ENCODE data around the gene NUDT6.
"Not testable (repeated sequence)": the region's sequence is repeated elsewhere in the genome, so short reads cannot be mapped to it uniquely, and the experiment has no call there.

The NUDT6 gene

GRCh38 chr4:122854447-122855352 lies 67.7 kb downstream of the NUDT6 start:
- Histone ChIP-seq H3K9me3 (no peaks in the 10 kb centered on the region), H3K27ac (no peak overlapping the region), H3K4me3 (ENCODE audit: low read depth in 1 of 2, low read length in 1 of 2) (no peak overlapping the region), H3K27me3 (peaks cover 12% of the 10 kb centered on the region), H3K36me3 (no peaks in the 10 kb centered on the region), H3K4me1 (ENCODE audit: control insufficient read depth in 1 of 2, insufficient read depth in 1 of 2, low read depth in 1 of 2, low read length in 1 of 2) (no peaks in the 10 kb centered on the region)
- no peak for TF ChIP-seq CTCF (IDR thresholded peaks at IDR 0.05)

- H3K27me3 ChIP-seq = peaks cover under 1% of the 10 kb centered on the region
- H3K36me3 ChIP-seq = no peaks in the 10 kb centered on the region
- no peak overlapping the region for H3K4me3 ChIP-seq (ENCODE audit: low read depth in 1 of 2, low read length in 1 of 2)
- H3K27ac ChIP-seq = no peak overlapping the region
- H3K4me1 ChIP-seq (ENCODE audit: control insufficient read depth in 1 of 2, insufficient read depth in 1 of 2, low read depth in 1 of 2, low read length in 1 of 2) = no peaks in the 10 kb centered on the region
- no peaks in the 10 kb centered on the region for H3K9me3 ChIP-seq
- no peak for TF ChIP-seq CTCF (IDR thresholded peaks at IDR 0.05)
Observed at GRCh38 chr4:122851568-122851967, 70.8 kb downstream of the NUDT6 start.

GRCh38 chr4:122849789-122850188 lies 72.6 kb downstream of the NUDT6 start:
- H3K4me3 ChIP-seq (ENCODE audit: low read depth in 1 of 2, low read length in 1 of 2); H3K4me1 ChIP-seq (ENCODE audit: control insufficient read depth in 1 of 2, insufficient read depth in 1 of 2, low read depth in 1 of 2, low read length in 1 of 2); H3K9me3 ChIP-seq; H3K27me3 ChIP-seq; H3K27ac ChIP-seq; H3K36me3 ChIP-seq: not testable (repeated sequence)

GRCh38 chr4:122847931-122848330 lies 74.5 kb downstream of the NUDT6 start:
- TF ChIP-seq CTCF (IDR thresholded peaks at IDR 0.05) = no peak
- H3K9me3 ChIP-seq = no peaks in the 10 kb centered on the region
- H3K4me1 ChIP-seq (ENCODE audit: control insufficient read depth in 1 of 2, insufficient read depth in 1 of 2, low read depth in 1 of 2, low read length in 1 of 2) = no peaks in the 10 kb centered on the region
- no peaks in the 10 kb centered on the region for H3K36me3 ChIP-seq
- no peak overlapping the region for H3K4me3 ChIP-seq (ENCODE audit: low read depth in 1 of 2, low read length in 1 of 2)
- no peaks in the 10 kb centered on the region for H3K27me3 ChIP-seq
- H3K27ac ChIP-seq = no peak overlapping the region

- Histone ChIP-seq H3K4me3 (ENCODE audit: low read depth in 1 of 2, low read length in 1 of 2) (no peak overlapping the region), H3K4me1 (ENCODE audit: control insufficient read depth in 1 of 2, insufficient read depth in 1 of 2, low read depth in 1 of 2, low read length in 1 of 2) (no peaks in the 10 kb centered on the region), H3K27ac (no peak overlapping the region), H3K27me3 (peaks cover 5% of the 10 kb centered on the region), H3K36me3 (no peaks in the 10 kb centered on the region), H3K9me3 (no peaks in the 10 kb centered on the region)
- no peak for TF ChIP-seq CTCF (IDR thresholded peaks at IDR 0.05)
Observed at GRCh38 chr4:122845760-122846159, 76.6 kb downstream of the NUDT6 start.

- H3K4me1 ChIP-seq (ENCODE audit: control insufficient read depth in 1 of 2, insufficient read depth in 1 of 2, low read depth in 1 of 2, low read length in 1 of 2) = no peaks in the 10 kb centered on the region
- peaks cover 5% of the 10 kb centered on the region for H3K27me3 ChIP-seq
- no peaks in the 10 kb centered on the region for H3K9me3 ChIP-seq
- no peak for TF ChIP-seq CTCF (IDR thresholded peaks at IDR 0.05)
- H3K36me3 ChIP-seq = no peaks in the 10 kb centered on the region
- no peak overlapping the region for H3K27ac ChIP-seq
- no peak overlapping the region for H3K4me3 ChIP-seq (ENCODE audit: low read depth in 1 of 2, low read length in 1 of 2)
Observed at GRCh38 chr4:122845066-122845465, 77.3 kb downstream of the NUDT6 start.

GRCh38 chr4:122844391-122844790 lies 78.0 kb downstream of the NUDT6 start:
- H3K36me3 ChIP-seq; H3K4me3 ChIP-seq (ENCODE audit: low read depth in 1 of 2, low read length in 1 of 2); H3K27ac ChIP-seq; H3K4me1 ChIP-seq (ENCODE audit: control insufficient read depth in 1 of 2, insufficient read depth in 1 of 2, low read depth in 1 of 2, low read length in 1 of 2); H3K9me3 ChIP-seq; H3K27me3 ChIP-seq: not testable (repeated sequence)

Data from neutrophil (primary cell).